ENCODE measurements around the gene QPCTL. TPM values are rescaled to one million over a fixed set of nuclear protein-coding genes. Genes with fewer than 3 reads are reported as not detected.

The QPCTL gene
- total and polyA plus RNA-seq, 2 of the 13 experiments (the other 11 are each of a cell fraction or from before 2014, with no cell fraction given): 16.0 to 19.1 TPM

GRCh38 chr19:45715139-45715538 lies 22.7 kb downstream of the QPCTL start:
- TF ChIP-seq NR2F6 (IDR thresholded peaks at IDR 0.05) (0 out of 2 replicates have a peak, but pooled peaks have one; percentile 28), NR2F6 (CRISPR knock-in tag; IDR thresholded peaks at IDR 0.05) (no peak), ETS1 (CRISPR knock-in tag; IDR thresholded peaks at IDR 0.05) (no peak), ZMYM4 (CRISPR knock-in tag; IDR thresholded peaks at IDR 0.05) (no peak), HOXA3 (CRISPR knock-in tag; IDR thresholded peaks at IDR 0.05) (0 out of 2 replicates have a peak, but pooled peaks have one; percentile 17), GABPA (IDR thresholded peaks at IDR 0.05; ENCODE audit: low read depth, low read length) (no peak), GABPA (CRISPR knock-in tag; IDR thresholded peaks at IDR 0.05; ENCODE audit: low read depth) (0 out of 2 replicates have a peak, but pooled peaks have one; percentile 19), ZNF224 (CRISPR knock-in tag; IDR thresholded peaks at IDR 0.05) (0 out of 2 replicates have a peak, but pooled peaks have one; percentile 29), ZFY (CRISPR knock-in tag; IDR thresholded peaks at IDR 0.05) (0 out of 2 replicates have a peak, but pooled peaks have one; percentile 31), NR2F2 (IDR thresholded peaks at IDR 0.05; ENCODE audit: borderline replicate concordance, low read depth) (peak; percentile 32; the same call in 1 of the 2 replicates), GPN1 (CRISPR knock-in tag; IDR thresholded peaks at IDR 0.05; ENCODE audit: borderline replicate concordance) (no peak), NR2F1 (CRISPR knock-in tag; IDR thresholded peaks at IDR 0.05) (0 out of 4 replicates have a peak, but pooled peaks of 1 of the 2 experiments have one; percentile 34), SAP130 (CRISPR knock-in tag; IDR thresholded peaks at IDR 0.05; ENCODE audit: low read depth) (0 out of 2 replicates have a peak, but pooled peaks have one; percentile 6), ZNF550 (CRISPR knock-in tag; IDR thresholded peaks at IDR 0.05; ENCODE audit: borderline replicate concordance) (no peak), ZBTB40 (IDR thresholded peaks at IDR 0.05) (peak; percentile 97), ZBTB40 (CRISPR knock-in tag; IDR thresholded peaks at IDR 0.05) (peak; percentile 100)
- Histone ChIP-seq H3K4me1 (ENCODE audit: insufficient read depth, low read length) (peaks cover 43% of the 10 kb centered on the region), H4K20me1 (ENCODE audit: insufficient read depth, low read length) (no peaks in the 10 kb centered on the region), H3K9ac (ENCODE audit: insufficient read depth, low read depth, low read length) (no peak overlapping the region), H3K27me3 (ENCODE audit: control insufficient read depth in 1 of 2, insufficient read depth in 2 of 2, low read length in 2 of 2) (no peaks in the 10 kb centered on the region; a peak in 1 of 5 replicates), H3K4me3 (replicated peaks in 1 of 3; ENCODE audit: insufficient read depth in 1 of 3, low read depth in 2 of 3, low read length in 3 of 3) (no peak overlapping the region), H3K36me3 (replicated peaks in 1 of 2; ENCODE audit: control insufficient read depth in 1 of 2, insufficient read depth in 2 of 2, low read length in 2 of 2) (peaks cover 3 to 12% of the 10 kb centered on the region in 2 experiments; a peak in 1 of 5 replicates), H3K4me2 (ENCODE audit: low read depth, low read length) (peak overlapping the region; percentile 80; the same call in 1 of the 2 replicates), H3K27ac (ENCODE audit: extremely low read length, insufficient read depth, low read length) (no peak overlapping the region), H2AFZ (ENCODE audit: low read length) (no peak overlapping the region), H3K79me2 (ENCODE audit: insufficient read depth, low read length) (peaks cover 37% of the 10 kb centered on the region), H3K9me3 (ENCODE audit: low read length) (no peaks in the 10 kb centered on the region)
- 75% methylated on average over 3 of the region's 3 CpGs for WGBS (ENCODE audit: low lambda C conversion rate)
- in situ Hi-C loops (cut with HindIII; ENCODE audit: extremely low pct_ligation_motif_present, low pct_unique_long_range_greater_than_20kb): no loop called here
- FAIRE-seq (no peak), DNase-seq (ENCODE audit: low spot score) (no peak), ATAC-seq (no peak)
- ChIA-PET POLR2A (interaction anchor here (1.4 to 4.7 kb wide), 3 partner anchors 23 to 54 kb away, joined by 3 to 94 read pairs (median 3); partner anchors contain the start of genes QPCTL and SIX5), CTCF (ENCODE audit: low intra/inter-chr PET ratio, low total read pairs) (no interaction called here)
- intact Hi-C loops (cut with micrococcal nuclease; ENCODE audit: unreplicated experiment): no loop called here
- BruUV-seq (replicated peaks): no TSS peak
